Muscle of arm (tissue), 12 donors: ENCODE measurements around the gene CDKN2C. TPM values are rescaled to one million over a fixed set of nuclear protein-coding genes. Genes with fewer than 3 reads are reported as not detected.
"Not testable (repeated sequence)": the region's sequence is repeated elsewhere in the genome, so short reads cannot be mapped to it uniquely, and the experiment has no call there.

Experiments used
- DNase-seq: peaks from one replicate; pipeline ENCODE4 v3.0.0-alpha.2; 2013
- polyA plus RNA-seq, 12 donors: library from polyadenylated mRNA; unstranded; fragments of 120-200 nt; gene quantifications; one replicate each; pipeline ENCODE4 v1.2.1, GENCODE V29; 2013; ENCODE audit not compliant: insufficient read length in 12 of 12

Gene CDKN2C
- polyA plus RNA-seq, 12 donors = 8.3 to 16.5 (median 11.7) TPM; not detected in 1

DNA sequence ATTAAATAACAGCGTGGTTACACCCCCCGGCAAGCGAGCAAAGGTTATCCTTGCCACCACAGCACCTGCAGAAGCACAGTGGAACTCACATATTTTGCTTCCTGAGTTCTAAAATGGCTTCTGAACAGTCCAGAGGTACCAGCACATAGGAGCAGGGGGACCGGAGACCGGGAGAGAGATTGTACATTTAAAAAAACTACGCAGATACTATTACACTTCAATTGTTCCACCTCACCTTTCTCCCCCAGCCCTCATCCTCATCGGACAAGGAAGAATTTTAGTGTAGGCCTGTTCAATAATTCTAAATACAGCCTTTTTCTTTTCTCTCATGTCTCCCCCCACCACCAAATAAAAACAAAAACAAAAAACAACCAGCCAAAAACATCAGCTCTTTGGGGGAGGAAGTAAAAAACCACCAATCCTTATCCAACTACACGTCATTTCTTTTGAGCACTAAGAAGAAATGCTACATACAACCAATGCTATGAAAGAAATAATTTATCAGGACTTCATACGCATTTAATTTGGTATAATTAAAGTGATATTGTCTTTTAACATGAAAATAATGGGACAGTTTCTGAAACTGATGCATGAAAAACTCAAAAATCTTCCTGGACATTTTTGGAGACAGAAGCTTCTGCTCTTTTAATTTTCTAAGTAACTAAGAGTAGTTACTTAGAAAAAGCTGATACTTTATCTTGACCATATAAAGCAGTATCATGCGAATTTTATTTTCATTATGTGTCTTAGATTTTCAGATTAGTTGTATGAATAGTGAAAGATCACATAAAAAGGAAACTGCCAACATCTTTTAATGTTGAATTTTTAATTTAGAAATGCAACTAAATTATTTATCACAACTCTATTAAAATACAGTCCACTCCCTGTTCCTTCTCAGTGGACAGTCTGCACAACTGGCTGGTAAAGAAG lies 9.1 kb downstream of the CDKN2C start:
- DNase-seq = no peak

DNA sequence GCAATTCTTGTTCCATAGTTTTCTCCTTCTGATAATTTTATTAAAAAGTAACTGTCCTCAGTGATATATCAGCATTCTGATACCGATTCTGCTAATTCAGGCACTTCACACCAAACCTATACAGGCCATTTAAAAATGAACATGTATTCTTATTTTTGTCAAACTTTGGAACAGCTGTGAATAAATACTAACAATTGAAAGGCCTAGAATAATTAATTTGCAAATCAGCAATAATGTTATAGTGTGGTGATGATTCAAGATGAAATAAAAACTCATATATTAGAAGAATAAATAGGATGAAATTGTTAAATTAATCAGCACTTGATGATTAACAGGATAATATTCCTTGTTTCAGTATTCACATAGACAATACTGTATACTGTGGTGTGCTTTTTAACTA lies 9.9 kb downstream of the CDKN2C start:
- no peak for DNase-seq

DNA sequence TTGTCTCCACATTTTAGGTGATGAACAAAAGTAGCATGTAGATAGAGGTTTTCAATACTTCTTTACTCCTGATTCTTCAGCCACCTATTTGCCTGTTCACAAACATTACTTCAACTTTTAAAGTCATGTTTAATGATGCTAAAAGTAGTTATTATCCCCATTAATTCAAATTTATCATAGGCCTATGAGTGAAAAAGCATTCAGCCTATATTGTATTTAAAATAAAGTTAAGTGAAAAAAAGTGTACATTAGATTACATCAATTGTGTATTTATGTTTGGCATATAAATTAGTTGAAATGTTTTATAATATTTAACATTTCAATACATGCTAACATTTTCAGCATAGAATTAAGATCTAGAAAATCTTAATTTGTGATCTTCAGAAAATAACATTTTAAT lies 10.5 kb downstream of the CDKN2C start:
- DNase-seq = no peak

DNA sequence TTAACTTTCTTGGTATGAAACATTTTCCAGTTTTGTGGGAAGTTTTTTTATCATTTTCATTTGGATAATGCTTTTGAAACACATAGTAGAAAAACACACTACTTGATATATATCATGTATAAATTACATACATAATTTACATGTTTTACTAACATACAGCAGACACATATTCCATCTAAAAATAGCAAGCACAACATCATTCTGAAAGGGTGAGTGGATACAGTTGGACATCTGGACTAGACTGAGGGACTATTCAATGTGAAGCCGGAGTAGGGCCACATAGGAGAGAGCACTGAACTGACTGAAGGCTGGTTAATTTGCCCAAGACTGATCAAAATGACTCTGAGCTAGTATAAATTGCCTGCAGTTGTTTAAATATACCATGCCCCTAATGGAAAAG lies 11.7 kb downstream of the CDKN2C start:
- DNase-seq = no peak

DNA sequence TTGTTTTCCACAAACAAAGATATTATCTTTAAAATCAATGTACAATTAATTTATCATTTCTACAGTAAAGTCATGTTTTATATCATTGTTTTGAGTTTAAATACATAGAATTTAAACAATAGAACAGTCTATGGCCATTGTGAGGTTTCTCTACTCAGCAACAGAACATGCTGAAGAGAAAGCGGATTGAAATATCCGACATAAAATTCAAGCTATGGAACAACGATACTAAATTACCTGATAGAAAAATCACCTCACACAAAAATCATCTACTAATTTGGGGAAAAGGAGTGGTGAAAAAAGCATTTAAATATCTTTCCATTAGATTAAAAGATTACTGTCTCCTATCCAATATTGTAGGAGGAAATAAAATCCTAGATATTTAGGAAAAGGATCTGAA lies 12.6 kb downstream of the CDKN2C start:
- no peak for DNase-seq

DNA sequence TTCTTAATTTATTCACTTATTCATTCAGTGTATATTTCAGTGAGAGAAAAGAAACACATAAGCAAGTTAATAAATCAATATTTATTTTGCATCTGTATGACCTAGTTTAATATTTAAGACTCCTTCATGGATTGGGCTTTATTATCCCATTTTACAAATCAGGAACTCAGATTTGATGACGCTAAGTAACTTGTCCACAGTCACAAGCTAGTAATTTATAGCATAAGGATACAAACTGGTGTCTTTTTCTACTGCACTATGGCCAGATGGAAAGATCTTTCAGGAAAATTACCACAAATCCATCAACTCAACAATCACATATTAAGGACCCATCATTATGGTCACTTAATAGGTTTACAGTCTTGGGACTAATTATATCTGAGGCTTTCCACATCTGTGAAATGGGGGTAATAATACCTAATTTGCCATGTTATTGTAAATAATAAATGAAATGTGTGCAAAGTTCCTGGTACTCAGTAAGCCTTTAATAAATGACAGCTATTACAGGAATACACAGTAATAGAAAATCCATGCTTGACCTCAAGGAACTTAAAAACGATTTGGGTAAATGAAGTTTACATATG lies 13.3 kb downstream of the CDKN2C start:
- DNase-seq = no peak

DNA sequence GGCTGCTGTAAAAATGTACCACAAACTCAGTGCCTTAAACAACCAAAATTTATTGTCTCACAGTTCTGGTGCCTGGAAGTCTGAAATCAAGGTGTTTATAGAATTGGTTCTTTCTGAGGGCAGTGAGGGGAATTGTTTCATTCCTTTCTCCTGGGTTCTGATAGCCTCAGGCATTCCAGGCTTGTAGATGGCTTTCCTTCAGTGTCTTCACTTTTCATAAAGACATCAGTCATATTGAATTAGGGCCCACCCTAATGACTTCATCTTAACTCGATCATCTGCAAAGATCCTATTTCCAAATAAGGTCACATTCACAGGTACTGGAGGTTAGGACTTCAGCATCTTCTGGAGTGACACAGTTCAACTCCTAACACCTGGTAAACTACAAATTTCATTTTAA lies 15.0 kb downstream of the CDKN2C start:
- DNase-seq = no peak

DNA sequence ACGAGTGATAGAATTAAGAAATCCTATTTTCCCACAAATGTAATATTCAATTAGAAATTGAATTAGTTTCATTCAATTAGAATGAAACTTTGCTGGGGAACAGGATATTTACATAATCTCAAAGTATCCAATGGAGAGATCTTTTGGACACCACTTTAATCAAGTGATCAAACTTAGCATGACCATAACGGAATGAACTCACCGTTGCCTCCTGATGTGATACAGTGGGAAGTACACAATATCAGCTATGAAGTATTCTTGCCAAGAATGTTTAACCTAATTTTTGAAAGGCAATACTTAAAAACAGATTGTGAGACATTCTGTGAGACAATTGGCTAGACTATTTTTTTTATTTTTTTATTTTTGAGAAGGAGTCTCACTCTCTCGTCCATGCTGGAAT lies 16.6 kb downstream of the CDKN2C start:
- no peak for DNase-seq

DNA sequence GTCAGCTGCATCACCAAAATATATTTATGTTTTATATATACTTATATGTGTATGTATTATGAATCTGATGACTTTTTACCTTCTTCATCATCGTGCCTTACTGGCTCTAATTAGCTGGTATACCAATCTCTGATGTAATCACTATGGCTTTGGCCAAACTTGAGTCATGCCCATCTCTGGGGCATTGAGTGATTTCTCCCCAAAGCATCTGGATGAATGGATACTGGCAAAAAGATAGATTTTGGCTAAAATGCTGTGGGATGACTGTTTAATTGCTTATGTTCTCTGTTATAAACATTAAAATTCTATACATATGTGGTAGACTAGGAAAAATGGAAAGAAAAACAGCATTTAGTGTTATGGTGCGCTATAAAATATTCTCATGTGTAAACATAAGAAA lies 19.6 kb downstream of the CDKN2C start:
- DNase-seq = no peak

DNA sequence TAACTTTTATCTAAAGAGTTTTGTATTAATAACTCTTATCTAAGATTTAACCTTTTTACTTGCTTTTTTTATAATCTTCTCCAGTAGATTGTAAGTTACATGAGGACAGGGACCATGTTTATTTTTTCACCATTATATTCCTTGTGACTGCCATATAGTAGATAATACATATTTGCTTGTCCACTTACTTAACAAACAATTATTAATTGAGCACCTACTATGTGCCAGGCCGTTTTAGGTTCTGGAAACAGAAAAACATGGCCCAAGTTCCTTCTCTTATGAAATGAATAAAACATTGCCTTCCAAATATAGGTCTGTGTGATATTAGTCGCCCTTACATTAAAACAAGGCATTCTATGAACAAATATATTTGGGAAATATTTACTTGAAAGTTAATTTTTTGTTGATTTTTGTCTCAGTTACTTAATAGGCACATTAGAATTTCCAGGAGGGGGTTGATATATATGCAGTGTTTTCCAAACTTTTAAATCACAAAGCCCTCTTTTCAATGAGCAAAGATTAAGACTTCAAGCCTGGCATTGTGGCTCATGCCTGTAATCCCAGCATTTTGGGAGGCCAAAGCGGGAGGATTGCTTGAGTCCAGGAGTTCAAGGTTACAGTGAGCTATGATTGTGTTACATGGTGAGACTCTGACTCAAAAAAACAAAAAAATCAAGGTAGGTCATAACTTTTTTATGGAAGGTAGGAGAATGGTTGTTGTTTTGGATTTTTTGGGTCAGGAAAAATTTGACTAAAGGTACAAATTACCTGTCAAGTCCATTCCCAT lies 22.7 kb downstream of the CDKN2C start:
- no peak for DNase-seq

DNA sequence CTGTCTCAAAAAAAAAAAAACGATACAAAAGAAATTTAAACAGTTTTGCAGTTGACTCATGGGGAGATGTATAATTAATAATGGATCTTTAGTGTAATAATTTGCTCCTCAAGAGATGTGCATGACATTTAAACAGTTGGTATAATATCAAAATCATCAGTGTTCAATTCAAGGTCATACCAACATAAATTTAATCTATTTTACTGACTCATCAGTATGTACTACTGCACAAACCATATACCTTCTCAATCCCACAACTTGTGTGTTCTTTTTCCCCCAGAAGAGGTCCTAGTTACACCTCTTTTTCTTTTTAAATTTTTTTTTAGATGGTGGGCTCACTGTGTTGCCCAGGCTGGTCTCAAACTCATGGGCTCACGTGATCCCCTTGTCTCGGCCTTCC lies 23.6 kb downstream of the CDKN2C start:
- DNase-seq = no peak

DNA sequence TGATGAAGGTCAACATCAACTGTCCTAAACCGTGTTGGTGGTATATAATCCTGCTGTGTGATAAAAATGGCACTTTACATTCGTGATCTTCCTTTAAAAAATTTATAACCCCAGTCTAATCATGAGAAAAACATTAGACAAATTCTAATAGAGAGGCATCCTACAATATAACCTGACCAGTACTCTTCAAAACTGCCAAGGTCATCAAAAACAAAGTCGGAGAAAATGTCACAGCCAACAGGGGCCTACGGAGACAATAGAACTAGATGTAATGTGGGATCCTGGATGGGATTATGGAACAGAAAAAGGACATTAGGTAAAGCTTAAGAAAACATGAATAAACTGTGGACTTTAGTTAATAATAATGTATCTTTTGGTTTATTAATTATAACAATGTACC lies 25.0 kb downstream of the CDKN2C start:
- no peak for DNase-seq

DNA sequence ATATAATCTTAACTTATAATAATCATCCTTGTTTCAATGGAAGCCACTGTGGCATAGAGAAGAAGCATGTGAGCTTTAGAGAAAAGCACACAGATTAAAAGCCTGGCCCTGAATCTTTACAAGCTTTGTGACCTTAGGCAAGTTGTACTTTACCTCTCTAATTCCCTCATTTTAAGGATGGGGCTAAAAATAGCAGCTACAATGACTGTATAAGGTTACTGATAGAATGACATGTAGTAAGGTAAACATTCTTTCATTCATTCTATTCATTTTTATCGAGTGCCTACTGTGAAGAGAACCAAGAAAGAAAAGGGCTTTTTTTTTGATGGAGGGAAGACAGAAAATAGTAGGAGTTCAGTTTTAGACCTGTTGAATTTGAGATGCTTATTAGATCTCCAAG lies 25.6 kb downstream of the CDKN2C start:
- DNase-seq = no peak

DNA sequence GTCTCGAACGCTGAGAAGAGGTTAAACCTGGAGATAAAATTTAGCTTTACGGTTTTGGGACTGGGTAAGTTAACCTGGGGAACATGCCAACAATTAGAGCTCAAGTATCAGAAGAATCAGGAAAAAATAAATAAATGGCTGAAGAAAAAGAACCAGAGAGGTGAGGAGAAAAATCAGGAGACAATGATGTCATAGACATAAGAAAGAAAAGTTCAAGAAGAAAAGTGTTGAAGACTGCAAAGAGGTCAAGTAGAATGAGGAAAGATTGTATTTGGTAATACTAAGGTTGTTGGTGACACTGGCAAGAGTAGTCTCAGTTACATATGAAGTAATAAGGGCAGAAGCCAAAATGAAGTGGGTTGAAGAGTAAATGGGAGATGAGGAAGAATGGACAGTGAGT lies 26.0 kb downstream of the CDKN2C start:
- DNase-seq = no peak

DNA sequence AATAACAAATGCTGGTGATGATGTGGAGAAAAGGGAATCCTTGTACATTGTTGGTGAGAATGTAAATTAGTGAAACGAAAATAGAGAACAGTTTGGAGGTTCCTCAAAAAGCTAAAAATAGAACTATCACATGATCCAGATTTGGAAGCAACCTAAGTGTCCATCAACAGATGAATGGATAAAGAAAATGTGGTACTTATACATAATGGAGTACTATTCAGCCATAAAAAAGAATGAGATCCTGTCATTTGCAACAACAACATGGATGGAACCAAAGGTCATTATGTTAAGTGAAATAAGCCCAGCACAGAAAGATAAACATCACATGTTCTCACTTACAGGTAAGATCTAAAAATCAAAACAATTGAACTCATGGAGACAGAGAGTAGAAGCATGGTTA lies 29.3 kb downstream of the CDKN2C start:
- not testable (repeated sequence) for DNase-seq

DNA sequence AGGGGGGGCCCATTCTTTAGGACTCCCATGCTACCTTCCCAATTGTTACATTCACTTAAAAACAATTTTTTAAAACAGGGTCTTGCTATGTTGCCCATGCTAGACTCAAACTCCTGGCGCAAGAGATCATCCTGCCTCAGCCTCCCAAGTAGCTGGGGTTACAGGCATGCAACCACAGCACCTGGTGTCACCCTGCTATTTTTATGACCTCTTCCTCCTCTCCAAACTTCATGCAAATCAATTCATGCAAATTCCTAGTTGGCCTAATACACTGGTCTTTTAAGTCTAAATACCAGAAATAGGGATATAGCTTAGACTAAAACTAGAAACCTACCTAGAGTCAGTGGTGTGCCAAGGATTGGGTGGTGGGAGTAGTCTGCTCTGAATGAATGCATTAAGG lies 30.1 kb downstream of the CDKN2C start:
- no peak for DNase-seq

DNA sequence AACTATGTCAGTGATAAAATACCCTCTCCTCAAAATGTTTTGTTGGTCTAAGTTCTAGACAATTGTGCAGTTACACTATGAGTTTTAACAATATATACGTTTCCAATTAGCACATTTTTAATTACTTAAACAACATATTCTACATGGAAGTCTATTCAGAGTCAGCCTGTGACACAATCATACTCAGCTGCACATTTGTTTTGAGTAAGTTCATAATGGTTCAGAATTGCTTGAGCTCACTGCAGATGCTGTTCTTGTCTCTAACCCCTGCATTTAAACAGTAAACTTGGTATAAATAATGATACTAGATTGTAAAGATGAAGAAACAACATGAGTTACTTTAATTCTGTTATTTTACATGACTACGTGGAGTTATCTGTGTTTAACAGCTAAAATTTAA lies 30.6 kb downstream of the CDKN2C start:
- DNase-seq = no peak

DNA sequence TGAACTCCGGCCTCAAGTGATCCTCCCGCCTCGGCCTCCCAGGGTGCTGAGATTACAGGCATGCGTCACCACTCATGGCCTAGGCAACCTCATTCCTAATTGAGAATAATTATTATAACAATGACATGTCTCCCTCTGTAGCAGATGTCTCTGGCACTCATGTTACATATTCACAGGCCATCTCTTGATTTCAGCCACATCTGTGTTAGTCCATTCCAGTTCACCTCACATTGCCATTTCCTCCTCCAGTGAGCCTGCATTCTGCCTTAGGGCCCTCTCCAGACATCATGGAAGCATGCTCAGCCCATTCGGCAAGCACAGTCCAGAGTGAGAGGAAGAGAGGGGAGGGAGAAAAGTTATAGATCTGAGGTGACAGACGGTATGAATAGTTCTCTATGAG lies 32.5 kb downstream of the CDKN2C start:
- DNase-seq = no peak

DNA sequence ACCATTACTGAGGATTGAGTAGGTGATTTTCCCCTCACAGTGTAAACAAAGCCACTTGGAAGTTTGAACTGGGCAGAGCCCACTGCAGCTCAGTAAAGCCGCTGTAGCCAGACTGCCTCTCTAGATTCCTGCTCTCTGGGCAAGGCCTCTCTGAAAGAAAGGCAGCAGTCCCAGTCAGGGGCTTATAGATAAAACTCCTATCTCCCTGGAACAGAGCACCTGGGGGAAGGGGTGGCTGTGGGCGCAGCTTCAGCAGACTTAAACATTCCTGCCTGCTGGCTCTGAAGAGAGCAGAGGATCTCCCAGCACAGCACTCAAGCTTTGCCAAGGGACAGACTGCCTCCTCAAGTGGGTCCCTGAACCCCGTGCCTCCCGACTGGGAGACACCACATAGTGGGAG lies 35.5 kb downstream of the CDKN2C start:
- not testable (repeated sequence) for DNase-seq

DNA sequence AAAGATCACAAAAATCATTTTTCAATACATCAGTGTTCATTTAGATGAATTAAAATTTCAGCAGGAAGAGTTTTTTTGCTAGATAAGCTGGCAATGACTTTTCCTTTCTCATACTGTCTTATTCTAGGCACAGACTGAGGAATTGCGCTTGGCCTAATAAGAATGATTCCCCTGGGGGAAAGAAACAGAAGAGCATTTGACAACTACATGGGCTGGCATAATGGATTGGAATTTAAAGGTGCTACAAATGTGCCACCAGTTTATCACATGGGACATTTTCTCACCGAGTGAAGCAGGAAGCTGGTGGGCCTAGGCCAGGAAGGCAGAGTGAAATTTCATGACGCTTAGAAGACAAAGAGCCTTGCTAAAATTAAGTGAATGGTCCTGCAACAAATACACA lies 39.3 kb downstream of the CDKN2C start:
- no peak for DNase-seq

DNA sequence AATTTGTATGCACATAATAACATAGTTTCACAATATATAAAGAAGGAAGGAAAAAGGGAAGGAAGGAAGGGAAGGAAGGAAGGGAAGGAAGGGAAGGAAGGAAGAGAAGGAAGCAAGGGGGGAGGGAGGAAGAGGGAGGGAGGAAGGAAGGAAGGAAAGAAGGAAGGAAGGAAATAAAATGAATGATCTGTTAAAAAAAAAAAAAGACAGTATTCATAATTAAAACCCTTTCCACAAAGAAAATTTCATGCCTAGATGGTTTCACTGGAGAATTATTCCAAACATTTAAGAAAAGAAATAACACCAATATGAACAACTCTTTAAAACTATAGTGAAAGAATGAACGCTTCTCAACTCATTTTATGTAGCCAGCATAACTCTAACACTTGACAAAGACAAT lies 44.8 kb downstream of the CDKN2C start:
- no peak for DNase-seq

DNA sequence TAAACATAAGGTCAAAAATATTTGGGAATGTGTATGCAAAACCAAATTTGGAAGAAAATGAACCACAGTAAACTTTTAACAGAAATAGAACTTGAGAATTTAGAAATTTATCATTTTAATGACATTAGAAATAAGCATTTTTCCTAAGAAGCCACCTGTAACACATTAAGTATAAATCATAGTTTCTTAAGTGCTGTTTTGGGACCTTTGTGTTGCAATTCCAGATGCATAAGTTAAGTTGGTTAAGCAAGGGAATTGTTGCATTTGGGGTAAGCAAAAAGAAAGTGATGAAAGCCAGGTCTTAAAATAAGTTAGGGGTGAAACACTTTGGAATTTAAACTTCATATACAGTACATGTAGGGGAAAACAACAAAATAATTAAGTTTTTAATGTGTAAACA lies 49.8 kb downstream of the CDKN2C start:
- DNase-seq = peak; percentile 32
